Trophoblast cell (in vitro differentiated cells and primary cell): ENCODE results near the gene MGAM2.

Source experiments
- DNase-seq, 2 donors: peaks; one replicate each; pipeline ENCODE4 v3.0.0-alpha.2; 2016
- H2AFZ ChIP-seq: 2 replicates; pipeline ENCODE4 v1.6.1; 2013; ENCODE audit warnings: low read length, moderate library complexity, mild to moderate bottlenecking; ENCODE audit not compliant: insufficient read depth, poor library complexity
- H2AK5ac ChIP-seq: 2 replicates; pipeline ENCODE4 v1.6.1; 2013; ENCODE audit warnings: mild to moderate bottlenecking, low read length
- H2BK120ac ChIP-seq: 2 replicates; pipeline ENCODE4 v1.6.1; 2013; ENCODE audit warnings: low read length, mild to moderate bottlenecking, moderate library complexity; ENCODE audit not compliant: insufficient read depth, poor library complexity
- H2BK12ac ChIP-seq: 2 replicates; pipeline ENCODE4 v1.6.1; 2013; ENCODE audit warnings: mild to moderate bottlenecking, low read length, moderate library complexity
- H2BK5ac ChIP-seq: 2 replicates; pipeline ENCODE4 v1.6.1; 2013; ENCODE audit warnings: low read length, low read depth, moderate library complexity, mild to moderate bottlenecking; ENCODE audit not compliant: poor library complexity
- H3K14ac ChIP-seq: 2 replicates; pipeline ENCODE4 v1.6.1; 2013; ENCODE audit warnings: mild to moderate bottlenecking, low read length
- H3K18ac ChIP-seq: 2 replicates; pipeline ENCODE4 v1.6.1; 2013; ENCODE audit warnings: mild to moderate bottlenecking, low read length
- H3K23ac ChIP-seq: 2 replicates; pipeline ENCODE4 v1.6.1; 2013; ENCODE audit warnings: low read length
- H3K27ac ChIP-seq: 2 replicates; pipeline ENCODE4 v1.5.1; 2013; ENCODE audit warnings: low read depth, mild to moderate bottlenecking, inconsistent platforms, low read length, moderate library complexity
- H3K27me3 ChIP-seq: 2 replicates; pipeline ENCODE4 v1.6.1; 2013; ENCODE audit warnings: inconsistent platforms, mild to moderate bottlenecking, low read length, moderate library complexity; ENCODE audit not compliant: insufficient read depth
- H3K36me3 ChIP-seq, 2 experiments: 1 replicate in 1 of 2; 2 replicates in 1 of 2; pipeline ENCODE4 v1.6.1; 2013; ENCODE audit warnings: low read length in 2 of 2, mild to moderate bottlenecking in 2 of 2, moderate library complexity in 1 of 2; ENCODE audit not compliant: insufficient read depth in 2 of 2, control insufficient read depth in 1 of 2
- H3K4ac ChIP-seq: 2 replicates; pipeline ENCODE4 v1.6.1; 2013; ENCODE audit warnings: low read depth, mild to moderate bottlenecking, low read length, moderate library complexity
- H3K4me1 ChIP-seq, 2 experiments: 1 replicate in 1 of 2; 2 replicates in 1 of 2; pipeline ENCODE4 v1.6.1; 2013; ENCODE audit warnings: low read length in 2 of 2, mild to moderate bottlenecking in 2 of 2, moderate library complexity in 1 of 2; ENCODE audit not compliant: insufficient read depth in 2 of 2, control insufficient read depth in 1 of 2
- H3K4me2 ChIP-seq: 2 replicates; pipeline ENCODE4 v1.6.1; 2013; ENCODE audit warnings: inconsistent platforms, mild to moderate bottlenecking, low read length, moderate library complexity
- H3K4me3 ChIP-seq: 2 replicates; pipeline ENCODE4 v1.5.1; 2013; ENCODE audit warnings: mild to moderate bottlenecking, low read depth, low read length, inconsistent platforms
- H3K79me1 ChIP-seq: one replicate; pipeline ENCODE4 v1.6.1; 2013; ENCODE audit warnings: low read length
- H3K79me2 ChIP-seq: 2 replicates; pipeline ENCODE4 v1.6.1; 2013; ENCODE audit warnings: low read length, mild to moderate bottlenecking; ENCODE audit not compliant: control insufficient read depth, insufficient read depth, poor library complexity
- H3K9ac ChIP-seq: 2 replicates; pipeline ENCODE4 v1.6.1; 2013; ENCODE audit warnings: mild to moderate bottlenecking, low read length
- H3K9me3 ChIP-seq: 2 replicates; pipeline ENCODE4 v1.6.1; 2013; ENCODE audit warnings: low read depth, mild to moderate bottlenecking, control low read depth, inconsistent platforms, low read length; ENCODE audit not compliant: insufficient read depth
- H4K12ac ChIP-seq: 2 replicates; pipeline ENCODE4 v1.6.1; 2013; ENCODE audit warnings: low read depth, mild to moderate bottlenecking, low read length, moderate library complexity
- H4K8ac ChIP-seq: 2 replicates; pipeline ENCODE4 v1.6.1; 2013; ENCODE audit warnings: low read depth, mild to moderate bottlenecking, low read length, moderate library complexity
- H4K91ac ChIP-seq: one replicate; pipeline ENCODE4 v1.6.1; 2013; ENCODE audit warnings: low read depth, mild to moderate bottlenecking, low read length, moderate library complexity
- WGBS: extraction: QIAGEN DNeasy Blood & Tissue Kit; methylation state at CpG from one replicate; pipeline ENCODE4 v1.1.7; 2013; ENCODE audit warnings: missing lambda C conversion rate; ENCODE audit not compliant: insufficient read length, insufficient coverage; ENCODE audit errors: extremely low coverage; 5-methylcytosine and 5-hydroxymethylcytosine counted together

MGAM2 gene

DNA sequence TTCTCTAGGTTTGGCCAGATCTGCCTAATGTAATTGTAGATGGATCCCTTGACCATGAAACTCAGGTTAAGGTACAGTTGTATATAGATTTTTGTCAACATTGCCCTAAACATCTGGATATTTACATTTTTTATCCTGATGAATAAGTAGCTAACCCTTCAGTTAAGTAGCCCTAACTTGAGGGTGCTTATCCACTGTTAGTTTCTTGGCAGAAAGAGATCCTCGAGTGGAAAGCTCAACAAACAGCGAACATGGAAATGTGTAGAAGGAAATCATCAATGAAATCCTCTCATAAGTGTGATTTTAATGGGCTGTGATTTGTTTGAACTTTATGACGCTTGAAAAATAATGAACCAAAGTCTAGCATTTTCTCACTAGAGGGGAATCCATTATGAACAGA, 73.6 kb downstream of the MGAM2 start:
- WGBS = no CpG with 5 or more reads among the region's 3 CpGs

DNA sequence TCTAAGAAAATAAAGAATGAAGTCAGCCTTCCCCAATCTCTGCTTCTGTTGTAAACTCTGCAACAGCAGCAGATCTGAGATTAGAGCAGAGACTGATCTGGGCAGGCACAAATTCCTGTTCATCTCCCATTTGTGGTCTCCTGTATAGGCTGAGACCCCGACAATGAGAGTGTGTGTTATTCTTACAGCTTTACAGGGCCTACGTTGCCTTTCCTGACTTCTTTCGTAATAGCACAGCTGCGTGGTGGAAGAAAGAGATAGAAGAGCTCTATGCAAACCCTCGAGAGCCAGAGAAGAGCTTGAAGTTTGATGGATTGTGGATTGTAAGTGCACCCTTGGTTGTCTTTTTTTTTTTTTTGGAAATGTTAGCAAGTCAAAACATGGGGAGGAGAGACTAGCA, 74.3 kb downstream of the MGAM2 start:
- H3K14ac ChIP-seq = no peak overlapping the region
- no peak overlapping the region for H3K23ac ChIP-seq

More for the DNA sequence above, 73.6 kb downstream of the MGAM2 start:
- Histone ChIP-seq H3K27me3 (no peaks in the 10 kb centered on the region), H2BK5ac (no peak overlapping the region), H3K27ac (no peak overlapping the region), H3K79me2 (no peaks in the 10 kb centered on the region), H3K9ac (no peak overlapping the region), H4K8ac (no peak overlapping the region), H3K4me3 (no peak overlapping the region), H4K12ac (no peak overlapping the region), H3K4me2 (no peak overlapping the region), H3K4me1 (peaks cover 3 to 10% of the 10 kb centered on the region in 2 experiments), H2BK120ac (no peak overlapping the region), H2BK12ac (no peak overlapping the region), H3K4ac (no peak overlapping the region), H2AK5ac (no peak overlapping the region), H2AFZ (no peak overlapping the region), H3K9me3 (no peaks in the 10 kb centered on the region), H3K18ac (no peak overlapping the region), H3K14ac (no peak overlapping the region), H4K91ac (no peak overlapping the region), H3K36me3 (no peaks in the 10 kb centered on the region), H3K23ac (no peak overlapping the region), H3K79me1 (no peaks in the 10 kb centered on the region)
- DNase-seq = no peak

GRCh38 chr7:142188154-142188553, 76.6 kb downstream of the MGAM2 start:
- no peak overlapping the region for H3K14ac ChIP-seq
- no peak overlapping the region for H3K4me2 ChIP-seq
- H2BK12ac ChIP-seq = no peak overlapping the region
- no peaks in the 10 kb centered on the region for H3K79me2 ChIP-seq
- no peak overlapping the region for H3K9ac ChIP-seq
- H3K4me3 ChIP-seq = no peak overlapping the region
- DNase-seq = no peak
- no peak overlapping the region for H3K18ac ChIP-seq
- no peak overlapping the region for H2BK5ac ChIP-seq
- no peak overlapping the region for H3K23ac ChIP-seq
- no peak overlapping the region for H2AK5ac ChIP-seq
- no peaks in the 10 kb centered on the region for H3K36me3 ChIP-seq
- no peak overlapping the region for H2BK120ac ChIP-seq
- H2AFZ ChIP-seq = no peak overlapping the region
- no peaks in the 10 kb centered on the region for H3K9me3 ChIP-seq
- no peaks in the 10 kb centered on the region for H3K79me1 ChIP-seq
- no peak overlapping the region for H3K27ac ChIP-seq
- H3K27me3 ChIP-seq = no peaks in the 10 kb centered on the region
- WGBS = no CpG with 5 or more reads among the region's 2 CpGs
- no peak overlapping the region for H4K12ac ChIP-seq
- H4K91ac ChIP-seq = no peak overlapping the region
- no peak overlapping the region for H3K4ac ChIP-seq
- H4K8ac ChIP-seq = no peak overlapping the region
- H3K4me1 ChIP-seq = no peaks in the 10 kb centered on the region

More for the DNA sequence above, 74.3 kb downstream of the MGAM2 start:
- H3K4me3 ChIP-seq = no peak overlapping the region
- no peak overlapping the region for H3K4me2 ChIP-seq
- no peaks in the 10 kb centered on the region for H3K27me3 ChIP-seq
- H3K79me1 ChIP-seq = no peaks in the 10 kb centered on the region
- no peak overlapping the region for H2BK5ac ChIP-seq
- H2BK120ac ChIP-seq = no peak overlapping the region
- no peaks in the 10 kb centered on the region for H3K36me3 ChIP-seq
- DNase-seq = no peak
- no peak overlapping the region for H2BK12ac ChIP-seq
- no peak overlapping the region for H2AK5ac ChIP-seq
- H3K9ac ChIP-seq = no peak overlapping the region
- H3K27ac ChIP-seq = no peak overlapping the region
- no peak overlapping the region for H3K18ac ChIP-seq
- H4K12ac ChIP-seq = no peak overlapping the region
- WGBS = no CpG with 5 or more reads among the region's 5 CpGs
- H4K8ac ChIP-seq = no peak overlapping the region
- no peak overlapping the region for H2AFZ ChIP-seq
- H3K4me1 ChIP-seq = peaks cover 3 to 10% of the 10 kb centered on the region in 2 experiments
- no peak overlapping the region for H3K4ac ChIP-seq
- H3K79me2 ChIP-seq = no peaks in the 10 kb centered on the region
- no peaks in the 10 kb centered on the region for H3K9me3 ChIP-seq
- H4K91ac ChIP-seq = no peak overlapping the region

GRCh38 chr7:142188846-142189245, 77.3 kb downstream of the MGAM2 start:
- no peak overlapping the region for H3K18ac ChIP-seq
- no peaks in the 10 kb centered on the region for H3K36me3 ChIP-seq
- H4K8ac ChIP-seq = no peak overlapping the region
- H2BK5ac ChIP-seq = no peak overlapping the region
- H3K4me2 ChIP-seq = no peak overlapping the region
- no peak overlapping the region for H2AK5ac ChIP-seq
- peak in 1 of 2 donors; percentile 47 for DNase-seq
- no peak overlapping the region for H2BK120ac ChIP-seq
- no peak overlapping the region for H3K27ac ChIP-seq
- no peak overlapping the region for H2BK12ac ChIP-seq
- no peaks in the 10 kb centered on the region for H3K4me1 ChIP-seq
- H3K23ac ChIP-seq = no peak overlapping the region
- H3K9me3 ChIP-seq = no peaks in the 10 kb centered on the region
- H4K12ac ChIP-seq = no peak overlapping the region
- no peak overlapping the region for H3K4ac ChIP-seq
- H2AFZ ChIP-seq = no peak overlapping the region
- H3K27me3 ChIP-seq = no peaks in the 10 kb centered on the region
- H3K9ac ChIP-seq = no peak overlapping the region
- H3K14ac ChIP-seq = no peak overlapping the region
- no peaks in the 10 kb centered on the region for H3K79me1 ChIP-seq
- no peak overlapping the region for H3K4me3 ChIP-seq
- H4K91ac ChIP-seq = no peak overlapping the region
- no peaks in the 10 kb centered on the region for H3K79me2 ChIP-seq
